ENCODE data around the gene POLD2. TPM values are rescaled to one million over a fixed set of nuclear protein-coding genes. Genes with fewer than 3 reads are reported as not detected.

POLD2 gene
- total RNA-seq, 4 donors from 2014 or later = 12.9 to 73.3 (median 33.7) TPM

GRCh38 chr7:44082541-44083207 lies 40.7 kb downstream of the POLD2 start:
- TF ChIP-seq, protein P1, sequence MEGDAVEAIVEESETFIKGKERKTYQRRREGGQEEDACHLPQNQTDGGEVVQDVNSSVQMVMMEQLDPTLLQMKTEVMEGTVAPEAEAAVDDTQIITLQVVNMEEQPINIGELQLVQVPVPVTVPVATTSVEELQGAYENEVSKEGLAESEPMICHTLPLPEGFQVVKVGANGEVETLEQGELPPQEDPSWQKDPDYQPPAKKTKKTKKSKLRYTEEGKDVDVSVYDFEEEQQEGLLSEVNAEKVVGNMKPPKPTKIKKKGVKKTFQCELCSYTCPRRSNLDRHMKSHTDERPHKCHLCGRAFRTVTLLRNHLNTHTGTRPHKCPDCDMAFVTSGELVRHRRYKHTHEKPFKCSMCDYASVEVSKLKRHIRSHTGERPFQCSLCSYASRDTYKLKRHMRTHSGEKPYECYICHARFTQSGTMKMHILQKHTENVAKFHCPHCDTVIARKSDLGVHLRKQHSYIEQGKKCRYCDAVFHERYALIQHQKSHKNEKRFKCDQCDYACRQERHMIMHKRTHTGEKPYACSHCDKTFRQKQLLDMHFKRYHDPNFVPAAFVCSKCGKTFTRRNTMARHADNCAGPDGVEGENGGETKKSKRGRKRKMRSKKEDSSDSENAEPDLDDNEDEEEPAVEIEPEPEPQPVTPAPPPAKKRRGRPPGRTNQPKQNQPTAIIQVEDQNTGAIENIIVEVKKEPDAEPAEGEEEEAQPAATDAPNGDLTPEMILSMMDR (IDR thresholded peaks at IDR 0.05) = peak in 1 of 4 experiments; percentile 20
- peak; percentile 65 to 70 for TF ChIP-seq POLR2A (IDR thresholded peaks at IDR 0.05)
- Histone ChIP-seq H3K36me3 (no peaks in the 10 kb centered on the region), H3K9me3 (no peaks in the 10 kb centered on the region), H3K4me1 (no peaks in the 10 kb centered on the region), H3K4me3 (peak overlapping the region; percentile 79 to 95), H3K27ac (peak overlapping the region; percentile 84 to 92), H3K27me3 (no peaks in the 10 kb centered on the region)
- DNase-seq = peak; percentile 98 to 99
- intact Hi-C loops (cut with DNase I; ENCODE audit: low total_unique reads) = no loop called here

DNA sequence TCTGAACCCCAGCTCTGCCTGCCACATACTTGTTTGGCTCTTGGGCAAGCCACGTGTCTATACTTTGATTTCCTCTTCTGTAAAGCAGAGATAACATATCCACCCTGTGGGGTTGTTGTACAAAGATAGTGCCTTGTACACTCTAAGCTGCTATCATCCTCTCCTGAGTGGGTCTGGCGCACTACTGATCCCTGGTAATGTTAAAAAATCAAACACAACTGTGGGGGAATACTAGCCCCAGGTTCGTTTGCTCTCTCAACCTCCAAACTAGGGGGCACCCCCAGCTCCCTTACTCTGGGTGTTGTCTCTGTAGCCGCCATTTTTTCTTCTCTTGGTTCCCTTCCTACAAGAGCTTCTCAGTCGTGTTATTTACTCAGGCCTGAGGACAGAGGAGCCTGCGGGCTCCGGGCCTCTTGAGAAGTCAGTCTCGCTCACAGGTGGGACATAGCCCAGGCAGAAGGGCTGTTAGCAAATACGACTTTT lies 42.0 kb downstream of the POLD2 start:
- Histone ChIP-seq H3K27me3 (no peaks in the 10 kb centered on the region), H3K27ac (peak overlapping the region; percentile 79 to 87), H3K36me3 (no peaks in the 10 kb centered on the region), H3K4me3 (peak overlapping the region; percentile 79 to 95), H3K4me1 (no peaks in the 10 kb centered on the region), H3K9me3 (no peaks in the 10 kb centered on the region)
- TF ChIP-seq POLR2A (IDR thresholded peaks at IDR 0.05) = no peak
- TF ChIP-seq, protein P1 (IDR thresholded peaks at IDR 0.05) = no peak
- intact Hi-C loops (cut with DNase I; ENCODE audit: low total_unique reads) = no loop called here
- no peak for DNase-seq

DNA sequence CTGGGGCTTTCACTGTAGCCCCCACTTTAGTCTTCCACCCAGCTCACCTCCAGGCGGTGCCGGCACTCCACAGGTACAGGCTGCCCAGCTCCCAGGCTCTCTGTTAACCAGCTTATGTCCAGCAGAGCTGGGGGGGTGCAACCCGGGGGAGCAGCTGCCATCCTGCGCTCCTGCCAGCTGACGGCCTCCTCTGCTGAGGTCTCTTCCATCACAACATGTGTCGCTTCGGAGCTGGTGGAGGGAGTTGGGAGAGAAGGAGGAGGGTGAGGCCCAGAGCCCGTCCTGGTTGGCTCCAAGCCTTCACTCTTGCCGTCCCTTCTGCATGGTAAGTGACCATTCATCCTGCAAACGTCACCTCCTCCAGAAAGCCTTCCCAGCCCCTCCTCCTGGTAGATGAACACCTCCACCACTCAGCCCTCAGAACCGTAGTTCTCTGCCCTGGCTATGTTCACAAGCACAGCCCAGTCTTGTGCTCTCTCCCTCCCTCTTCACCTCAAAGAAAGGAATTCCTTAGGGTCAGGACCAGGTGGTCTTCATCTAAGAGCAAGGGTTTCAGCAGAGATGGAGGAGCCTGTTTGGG lies 42.6 kb downstream of the POLD2 start:
- no peaks in the 10 kb centered on the region for H3K4me1 ChIP-seq
- no peaks in the 10 kb centered on the region for H3K27me3 ChIP-seq
- TF ChIP-seq, protein P1 (IDR thresholded peaks at IDR 0.05) = no peak
- no peak for TF ChIP-seq POLR2A (IDR thresholded peaks at IDR 0.05)
- no peak overlapping the region for H3K4me3 ChIP-seq
- H3K36me3 ChIP-seq = no peaks in the 10 kb centered on the region
- intact Hi-C loops (cut with DNase I; ENCODE audit: low total_unique reads) = no loop called here
- H3K9me3 ChIP-seq = no peaks in the 10 kb centered on the region
- no peak for DNase-seq
- peak overlapping the region in 1 of 2 donors; percentile 79 for H3K27ac ChIP-seq

DNA sequence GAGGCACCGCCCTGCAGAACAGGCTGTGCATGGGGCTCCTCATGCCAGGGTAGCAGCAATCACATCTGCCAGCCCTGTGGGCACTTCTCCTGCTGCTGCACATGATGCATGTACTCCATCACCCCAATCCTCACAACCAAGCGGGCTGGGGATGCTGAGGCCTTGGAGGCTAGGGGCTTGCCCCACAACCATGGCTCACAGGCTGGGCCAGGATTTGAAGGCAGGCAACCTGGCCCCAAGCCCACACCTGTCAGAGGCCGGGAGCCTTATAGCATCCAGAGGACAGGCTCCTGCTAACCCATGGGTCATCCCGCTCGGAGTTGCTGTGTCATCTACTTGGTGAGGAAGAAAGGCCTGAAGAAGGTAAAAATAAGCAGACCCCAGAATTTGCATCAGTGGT lies 43.2 kb downstream of the POLD2 start:
- intact Hi-C loops (cut with DNase I; ENCODE audit: low total_unique reads) = no loop called here
- no peaks in the 10 kb centered on the region for H3K9me3 ChIP-seq
- H3K36me3 ChIP-seq = no peaks in the 10 kb centered on the region
- no peak for TF ChIP-seq POLR2A (IDR thresholded peaks at IDR 0.05)
- TF ChIP-seq, protein P1 (IDR thresholded peaks at IDR 0.05) = no peak
- DNase-seq = no peak
- H3K4me3 ChIP-seq = no peak overlapping the region
- no peak overlapping the region for H3K27ac ChIP-seq
- no peaks in the 10 kb centered on the region for H3K27me3 ChIP-seq
- no peaks in the 10 kb centered on the region for H3K4me1 ChIP-seq

GRCh38 chr7:44079331-44080021 lies 43.9 kb downstream of the POLD2 start:
- Histone ChIP-seq H3K27ac (no peak overlapping the region), H3K36me3 (no peaks in the 10 kb centered on the region), H3K4me3 (no peak overlapping the region), H3K4me1 (no peaks in the 10 kb centered on the region), H3K27me3 (no peaks in the 10 kb centered on the region), H3K9me3 (no peaks in the 10 kb centered on the region)
- TF ChIP-seq, protein P1 (IDR thresholded peaks at IDR 0.05) = no peak
- TF ChIP-seq POLR2A (IDR thresholded peaks at IDR 0.05) = no peak
- no peak for DNase-seq
- intact Hi-C loops (cut with DNase I; ENCODE audit: low total_unique reads) = no loop called here
